Measurements from ENCODE around the gene MEIOSIN. TPM values are rescaled to one million over a fixed set of nuclear protein-coding genes. Genes with fewer than 3 reads are reported as not detected.
A peak's percentile ranks its signal among the peaks of the same experiment; 100 is the strongest.

Gene MEIOSIN
- total RNA-seq, 2 experiments from 2014 or later, result not detected

DNA sequence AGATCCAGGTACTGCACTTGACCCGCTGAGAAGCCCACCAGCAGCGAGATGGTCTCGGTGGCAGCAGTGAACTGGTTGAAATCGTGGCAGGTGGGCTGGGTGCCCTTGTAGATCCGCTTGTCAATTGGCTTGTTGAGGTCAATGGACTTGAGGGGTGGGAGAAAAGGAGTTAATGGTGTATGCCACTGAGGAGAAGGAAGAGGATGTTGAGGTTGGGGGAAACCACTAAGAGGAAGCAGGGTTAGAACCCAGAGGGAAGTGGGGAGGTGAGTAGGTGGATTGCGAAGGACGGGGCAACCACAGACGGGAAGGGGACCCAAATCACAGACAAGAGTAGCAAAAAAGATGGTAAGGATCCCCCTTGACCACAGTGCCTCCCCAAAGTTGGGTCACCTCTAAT lies 57.7 kb downstream of the MEIOSIN start:
- ChIA-PET CTCF (ENCODE audit: unreplicated experiment) (no interaction called here), POLR2A (no interaction called here)
- BruUV-seq (replicated peaks), result no TSS peak
- peaks cover 25% of the 10 kb centered on the region for H3K4me1 ChIP-seq (ENCODE audit: insufficient read depth, low read length, poor library complexity, severe bottlenecking)
- H3K36me3 ChIP-seq (ENCODE audit: insufficient read depth, low read length), result peaks cover 38% of the 10 kb centered on the region
- H4K20me1 ChIP-seq (ENCODE audit: insufficient read depth, low read length), result peaks cover 11% of the 10 kb centered on the region; the same call in 1 of the 2 replicates
- H3K79me2 ChIP-seq (ENCODE audit: insufficient read depth, low read depth, low read length), result peaks cover 11% of the 10 kb centered on the region; the same call in 1 of the 2 replicates
- H3K27ac ChIP-seq (ENCODE audit: low read depth, low read length, poor library complexity, severe bottlenecking), result no peak overlapping the region
- H3K9me2 ChIP-seq (ENCODE audit: insufficient read depth, low read length), result no peaks in the 10 kb centered on the region
- H2AFZ ChIP-seq (ENCODE audit: low read length), result no peak overlapping the region
- no peaks in the 10 kb centered on the region for H3K9me3 ChIP-seq (ENCODE audit: low read length)
- intact Hi-C loops (cut with micrococcal nuclease; ENCODE audit: unreplicated experiment), result no loop called here
- peak overlapping the region; percentile 94 for H3K4me3 ChIP-seq (ENCODE audit: low read depth, low read length, poor library complexity, severe bottlenecking)
- TF ChIP-seq CTCF (conservative IDR thresholded peaks at IDR 0.05; ENCODE audit: low read length) (no peak), EZH2phosphoT487 (IDR thresholded peaks at IDR 0.05; ENCODE audit: borderline replicate concordance, low read depth, low read length) (no peak)
- no peak for DNase-seq (ENCODE audit: low spot score)
- peak overlapping the region; percentile 100 for H3K4me2 ChIP-seq (ENCODE audit: low read length)

DNA sequence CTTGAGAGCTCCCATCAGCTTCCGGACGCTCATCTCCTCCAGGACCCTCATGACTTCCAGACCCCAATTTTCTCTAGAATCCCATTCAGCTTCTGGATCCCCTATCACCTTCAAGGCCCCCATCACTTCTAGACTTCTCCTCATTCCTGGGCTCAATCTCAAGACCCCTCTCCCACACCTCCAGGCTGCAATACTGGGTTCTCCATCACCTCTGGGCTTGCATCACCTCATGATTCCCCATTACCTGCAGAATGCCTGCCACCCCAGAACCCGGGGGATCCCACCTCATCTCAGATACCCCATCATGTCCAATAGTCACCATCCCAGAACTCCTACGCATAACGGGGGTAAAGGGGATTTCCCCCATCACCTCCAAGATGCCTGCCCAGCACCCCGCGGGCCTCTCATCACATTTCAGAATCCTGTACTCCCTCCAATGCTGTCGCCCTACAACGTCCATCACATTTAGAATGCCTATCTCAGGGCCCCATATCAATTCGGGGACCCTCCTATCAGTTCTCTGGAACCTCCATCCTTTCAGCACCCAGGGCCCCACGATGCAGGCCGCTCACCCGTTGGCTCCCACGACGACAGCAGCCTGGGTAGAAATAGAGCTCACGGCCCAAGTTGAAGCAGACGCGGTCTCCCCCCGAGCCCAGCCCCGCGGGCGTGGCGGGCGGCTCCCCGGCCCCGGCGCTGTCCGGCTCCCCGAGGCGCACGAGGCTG lies 58.7 kb downstream of the MEIOSIN start:
- POLR2A ChIA-PET, result no interaction called here
- DNase-seq (ENCODE audit: low spot score), result no peak
- Histone ChIP-seq H3K79me2 (ENCODE audit: insufficient read depth, low read depth, low read length) (peaks cover 11% of the 10 kb centered on the region; the same call in 1 of the 2 replicates), H3K36me3 (ENCODE audit: insufficient read depth, low read length) (peaks cover 28% of the 10 kb centered on the region), H3K4me2 (ENCODE audit: low read length) (peak overlapping the region; percentile 100), H3K27ac (ENCODE audit: low read depth, low read length, poor library complexity, severe bottlenecking) (no peak overlapping the region), H3K9me3 (ENCODE audit: low read length) (no peaks in the 10 kb centered on the region), H3K4me3 (ENCODE audit: low read depth, low read length, poor library complexity, severe bottlenecking) (peak overlapping the region; percentile 94), H3K4me1 (ENCODE audit: insufficient read depth, low read length, poor library complexity, severe bottlenecking) (peaks cover 25% of the 10 kb centered on the region), H2AFZ (ENCODE audit: low read length) (no peak overlapping the region), H3K9me2 (ENCODE audit: insufficient read depth, low read length) (no peaks in the 10 kb centered on the region), H4K20me1 (ENCODE audit: insufficient read depth, low read length) (peaks cover 11% of the 10 kb centered on the region; the same call in 1 of the 2 replicates)
- BruUV-seq (replicated peaks), result no TSS peak
- intact Hi-C loops (cut with micrococcal nuclease; ENCODE audit: unreplicated experiment), result no loop called here
- TF ChIP-seq EZH2phosphoT487 (IDR thresholded peaks at IDR 0.05; ENCODE audit: borderline replicate concordance, low read depth, low read length), result no peak
- TF ChIP-seq CTCF (conservative IDR thresholded peaks at IDR 0.05; ENCODE audit: low read length), result no peak
- CTCF ChIA-PET (ENCODE audit: unreplicated experiment), result no interaction called here

All from OCI-LY7 (cell line).